Erythroblast (primary cell): Measurements from ENCODE around the gene FHDC1.

ENCODE experiments used
- GATA1 ChIP-seq: IDR thresholded peaks from 2 replicates; pipeline ENCODE4 v1.6.1; 2011; ENCODE audit warnings: low read depth, mild to moderate bottlenecking, control low read depth, low read length, moderate library complexity
- POLR2A ChIP-seq: IDR thresholded peaks from 2 replicates; pipeline ENCODE4 v1.6.1; 2011; ENCODE audit warnings: mild to moderate bottlenecking, low read length

DNA sequence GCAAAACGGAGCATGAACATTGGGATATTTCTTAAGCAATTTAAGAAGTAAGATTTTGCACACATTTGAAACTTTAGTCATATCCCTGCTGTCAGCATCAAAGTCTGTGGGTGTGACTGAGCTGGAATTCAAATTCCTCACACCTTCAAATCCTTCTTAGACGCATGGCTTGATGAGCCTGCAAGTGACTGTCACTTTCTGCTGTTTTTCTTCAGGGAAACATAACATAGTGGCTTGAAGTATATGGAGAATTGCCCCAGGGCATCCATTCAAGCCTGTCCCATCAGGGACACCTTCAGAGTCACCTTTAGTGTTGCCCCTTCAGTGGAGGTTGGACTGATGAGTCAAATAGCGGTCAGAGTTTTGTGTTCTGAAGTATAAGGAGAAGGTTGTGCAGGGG, 17.4 kb downstream of the FHDC1 start:
- no peak for TF ChIP-seq POLR2A
- TF ChIP-seq GATA1: no peak
